ENCODE results near the gene GTF3A.

Gene GTF3A

GRCh38 chr13:27406178-27406939 lies 18.1 kb upstream of the GTF3A start (continued):
- TF ChIP-seq ZNF518A (tag by site-specific recombination; conservative IDR thresholded peaks at IDR 0.05; ENCODE audit: low read depth), result no peak
- TF ChIP-seq, protein P1, sequence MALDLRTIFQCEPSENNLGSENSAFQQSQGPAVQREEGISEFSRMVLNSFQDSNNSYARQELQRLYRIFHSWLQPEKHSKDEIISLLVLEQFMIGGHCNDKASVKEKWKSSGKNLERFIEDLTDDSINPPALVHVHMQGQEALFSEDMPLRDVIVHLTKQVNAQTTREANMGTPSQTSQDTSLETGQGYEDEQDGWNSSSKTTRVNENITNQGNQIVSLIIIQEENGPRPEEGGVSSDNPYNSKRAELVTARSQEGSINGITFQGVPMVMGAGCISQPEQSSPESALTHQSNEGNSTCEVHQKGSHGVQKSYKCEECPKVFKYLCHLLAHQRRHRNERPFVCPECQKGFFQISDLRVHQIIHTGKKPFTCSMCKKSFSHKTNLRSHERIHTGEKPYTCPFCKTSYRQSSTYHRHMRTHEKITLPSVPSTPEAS (tag by site-specific recombination; IDR thresholded peaks at IDR 0.05), result no peak
- TF ChIP-seq ZNF302 (tag by site-specific recombination; IDR thresholded peaks at IDR 0.05; ENCODE audit: low read depth), result no peak
- no peak for TF ChIP-seq ZNF626 (tag by site-specific recombination; IDR thresholded peaks at IDR 0.05)

GRCh38 chr13:27408074-27408473 lies 16.3 kb upstream of the GTF3A start:
- Histone ChIP-seq H3K36me3 (ENCODE audit: control insufficient read depth in 2 of 2, insufficient read depth in 1 of 2, low read length in 2 of 2) (no peaks in the 10 kb centered on the region), H3K4me1 (ENCODE audit: control insufficient read depth, insufficient read depth, low read length) (no peaks in the 10 kb centered on the region), H3K27ac (ENCODE audit: extremely low read depth, low read depth, low read length) (no peak overlapping the region), H3K9me3 (ENCODE audit: control insufficient read depth, insufficient read depth, low read depth, low read length) (no peaks in the 10 kb centered on the region), H3K4me3 (ENCODE audit: low read depth, low read length) (no peak overlapping the region)
- ChIA-PET POLR2A (no interaction called here), CTCF (interaction anchor here (2.1 kb wide), 1 partner anchor 418 kb away, joined by 7 read pairs; no protein-coding TSS in a partner anchor)
- no peak for TF ChIP-seq ZBTB21 (tag by site-specific recombination; IDR thresholded peaks at IDR 0.05)
- TF ChIP-seq ZNF2 (tag by site-specific recombination; IDR thresholded peaks at IDR 0.05), result no peak
- TF ChIP-seq SETDB1 (IDR thresholded peaks at IDR 0.05; ENCODE audit: insufficient read length, low read length), result no peak
- TF ChIP-seq ZNF10 (tag by site-specific recombination; IDR thresholded peaks at IDR 0.05), result no peak
- TF ChIP-seq ZNF292 (tag by site-specific recombination; IDR thresholded peaks at IDR 0.05; ENCODE audit: borderline replicate concordance, low read depth), result no peak
- no peak for TF ChIP-seq ZFHX2 (tag by site-specific recombination; conservative IDR thresholded peaks at IDR 0.05)
- no peak for TF ChIP-seq BCL11A (tag by site-specific recombination; IDR thresholded peaks at IDR 0.05; ENCODE audit: low read depth)
- no peak for TF ChIP-seq ZNF433 (tag by site-specific recombination; IDR thresholded peaks at IDR 0.05; ENCODE audit: low read depth)
- no peak for TF ChIP-seq ZNF354C (tag by site-specific recombination; IDR thresholded peaks at IDR 0.05; ENCODE audit: borderline replicate concordance, low read depth)
- TF ChIP-seq, protein P2, sequence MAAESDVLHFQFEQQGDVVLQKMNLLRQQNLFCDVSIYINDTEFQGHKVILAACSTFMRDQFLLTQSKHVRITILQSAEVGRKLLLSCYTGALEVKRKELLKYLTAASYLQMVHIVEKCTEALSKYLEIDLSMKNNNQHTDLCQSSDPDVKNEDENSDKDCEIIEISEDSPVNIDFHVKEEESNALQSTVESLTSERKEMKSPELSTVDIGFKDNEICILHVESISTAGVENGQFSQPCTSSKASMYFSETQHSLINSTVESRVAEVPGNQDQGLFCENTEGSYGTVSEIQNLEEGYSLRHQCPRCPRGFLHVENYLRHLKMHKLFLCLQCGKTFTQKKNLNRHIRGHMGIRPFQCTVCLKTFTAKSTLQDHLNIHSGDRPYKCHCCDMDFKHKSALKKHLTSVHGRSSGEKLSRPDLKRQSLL (tag by site-specific recombination; IDR thresholded peaks at IDR 0.05), result no peak
- no peak for TF ChIP-seq ZNF366 (tag by site-specific recombination; conservative IDR thresholded peaks at IDR 0.05)
- no peak for TF ChIP-seq ZBTB7A (tag by site-specific recombination; IDR thresholded peaks at IDR 0.05; ENCODE audit: low read depth)
- no peak for TF ChIP-seq ZNF623 (tag by site-specific recombination; IDR thresholded peaks at IDR 0.05)
- no peak for TF ChIP-seq ZNF157 (tag by site-specific recombination; IDR thresholded peaks at IDR 0.05)
- no peak for TF ChIP-seq ZNF391 (tag by site-specific recombination; IDR thresholded peaks at IDR 0.05; ENCODE audit: borderline replicate concordance, low read depth)
- no peak for TF ChIP-seq HOXC10 (CRISPR knock-in tag; IDR thresholded peaks at IDR 0.05)
- no peak for TF ChIP-seq KLF17 (tag by site-specific recombination; IDR thresholded peaks at IDR 0.05)
